NCI-H128 (cell line): ENCODE measurements around the gene RTRAF.

Experiments used
- DNase-seq: peaks from one replicate; lab custom pipeline; 2025; ENCODE audit not compliant: unreplicated experiment; lab: John Stamatoyannopoulos, UW

RTRAF gene

DNA sequence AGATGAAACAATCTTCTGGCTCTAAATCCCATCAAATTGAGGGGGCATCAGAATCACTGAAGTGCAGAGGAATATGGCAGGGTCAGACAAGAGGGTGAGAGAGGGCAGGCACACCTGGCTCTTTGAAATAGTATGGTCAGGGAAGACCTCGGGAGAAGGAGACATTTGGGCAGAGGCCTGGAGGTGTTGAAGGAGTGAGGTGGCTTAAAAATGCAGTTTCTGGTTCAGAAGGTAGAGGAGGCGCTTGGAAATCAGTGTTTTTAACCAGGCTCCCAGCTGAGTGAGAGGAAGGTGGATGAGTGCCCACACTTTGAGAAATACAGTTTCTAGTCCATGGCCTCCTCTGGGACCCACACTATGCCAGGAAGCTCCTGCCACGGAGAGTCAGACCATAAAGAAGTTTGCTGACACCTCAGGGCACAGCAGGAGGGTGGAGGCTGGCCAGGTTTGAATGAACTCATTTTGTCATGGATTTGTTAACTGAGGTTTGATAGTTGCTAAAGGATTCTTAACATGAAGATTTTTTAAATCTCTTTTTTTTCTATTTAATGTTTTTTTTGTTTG, 59.4 kb downstream of the RTRAF start:
- no peak for DNase-seq

DNA sequence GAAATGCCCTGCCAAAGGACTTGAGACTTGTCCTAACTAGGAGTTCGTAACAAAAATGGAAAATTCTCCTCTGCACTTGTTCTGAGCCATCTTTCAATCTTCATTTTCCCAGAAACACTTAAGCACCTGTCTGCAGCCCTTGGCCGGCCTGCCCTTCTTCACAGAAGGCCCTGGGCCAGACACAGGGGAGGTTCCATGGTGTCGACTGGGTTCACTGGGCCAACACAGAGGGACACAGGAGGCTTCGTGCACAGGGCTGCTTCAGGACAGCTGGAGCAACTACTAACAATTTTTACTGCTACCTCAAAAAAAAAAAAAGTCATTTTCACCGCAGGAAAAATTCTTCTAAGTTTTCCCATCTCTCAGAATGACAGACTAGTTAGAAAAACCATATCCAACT, 59.9 kb downstream of the RTRAF start:
- no peak for DNase-seq

DNA sequence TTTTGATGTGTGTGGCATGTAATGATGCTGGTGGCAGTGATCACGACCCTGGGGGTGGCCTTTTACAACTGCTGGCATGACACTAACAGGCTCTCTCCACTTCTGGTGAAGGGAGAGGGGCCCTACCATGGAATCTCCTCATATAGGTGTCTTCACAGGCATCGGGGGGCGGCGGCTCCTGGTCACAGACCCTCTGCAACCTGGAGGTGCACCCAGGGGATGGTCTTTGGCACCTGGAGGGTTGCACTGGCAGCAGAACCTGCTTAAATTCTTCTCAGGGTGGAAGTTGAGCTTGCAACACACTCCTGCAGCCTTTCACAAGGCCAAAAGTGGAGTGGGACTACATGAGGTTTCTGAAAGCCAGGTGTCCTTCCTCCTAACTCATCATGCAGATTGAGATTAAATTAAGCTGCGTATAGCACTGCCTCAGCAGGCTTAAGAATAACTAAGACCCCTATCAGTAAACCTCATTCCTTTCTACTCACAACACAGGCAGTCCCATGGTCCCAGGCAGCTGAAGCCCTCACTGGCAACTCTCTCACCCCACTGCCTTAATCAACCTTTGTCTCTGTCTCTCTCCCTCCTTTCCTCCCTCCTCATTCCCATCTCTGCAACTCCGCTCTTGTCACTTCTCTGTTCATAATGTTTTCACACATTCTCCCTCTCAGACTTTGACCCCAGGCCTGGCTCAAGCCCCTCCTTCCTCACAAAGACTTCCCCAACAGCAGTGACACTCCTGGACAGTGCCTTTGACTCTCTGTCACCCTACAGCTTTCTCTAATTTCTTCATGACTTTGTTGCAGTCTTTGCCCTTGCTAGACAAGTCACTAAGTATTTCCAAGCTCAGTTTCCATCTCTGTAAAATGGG, 60.6 kb downstream of the RTRAF start:
- DNase-seq: no peak

DNA sequence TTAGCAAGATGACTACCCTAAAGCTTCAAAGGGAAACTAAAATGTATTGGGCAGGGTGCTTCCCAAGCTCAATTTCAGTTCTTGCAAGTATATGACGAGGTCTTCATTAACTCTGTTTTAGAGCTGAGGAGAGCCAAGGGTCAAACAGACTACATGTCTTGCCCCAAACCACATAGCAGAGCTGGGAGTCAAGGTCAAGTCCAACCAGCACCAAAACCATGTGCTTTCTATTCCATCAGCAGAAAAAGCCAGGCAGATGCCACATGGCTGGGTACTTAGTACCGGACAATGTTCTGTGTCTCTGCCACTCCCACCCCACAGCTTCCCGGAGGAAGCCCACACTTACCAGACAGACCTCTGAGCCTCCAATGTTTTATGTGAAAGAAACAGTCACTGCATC, 61.9 kb downstream of the RTRAF start:
- no peak for DNase-seq

DNA sequence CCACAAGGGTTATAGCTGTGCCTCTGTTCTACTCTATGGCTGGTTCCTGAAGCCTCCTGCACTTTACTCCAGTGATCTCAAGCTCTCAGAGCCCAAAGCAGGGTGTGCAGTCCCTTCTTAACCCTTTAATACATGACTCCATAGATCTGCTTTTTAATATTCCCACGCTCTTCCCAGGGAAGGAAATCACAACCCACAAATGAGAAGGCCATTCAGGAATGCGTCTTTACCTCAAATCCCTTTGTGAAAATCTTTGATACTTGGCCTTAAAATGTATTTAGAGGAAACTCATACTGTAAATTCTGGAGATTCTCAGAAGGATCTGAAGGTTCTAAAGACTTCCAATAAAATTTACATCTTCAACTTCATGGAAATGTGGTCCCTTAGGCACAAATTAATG, 62.5 kb downstream of the RTRAF start:
- no peak for DNase-seq

DNA sequence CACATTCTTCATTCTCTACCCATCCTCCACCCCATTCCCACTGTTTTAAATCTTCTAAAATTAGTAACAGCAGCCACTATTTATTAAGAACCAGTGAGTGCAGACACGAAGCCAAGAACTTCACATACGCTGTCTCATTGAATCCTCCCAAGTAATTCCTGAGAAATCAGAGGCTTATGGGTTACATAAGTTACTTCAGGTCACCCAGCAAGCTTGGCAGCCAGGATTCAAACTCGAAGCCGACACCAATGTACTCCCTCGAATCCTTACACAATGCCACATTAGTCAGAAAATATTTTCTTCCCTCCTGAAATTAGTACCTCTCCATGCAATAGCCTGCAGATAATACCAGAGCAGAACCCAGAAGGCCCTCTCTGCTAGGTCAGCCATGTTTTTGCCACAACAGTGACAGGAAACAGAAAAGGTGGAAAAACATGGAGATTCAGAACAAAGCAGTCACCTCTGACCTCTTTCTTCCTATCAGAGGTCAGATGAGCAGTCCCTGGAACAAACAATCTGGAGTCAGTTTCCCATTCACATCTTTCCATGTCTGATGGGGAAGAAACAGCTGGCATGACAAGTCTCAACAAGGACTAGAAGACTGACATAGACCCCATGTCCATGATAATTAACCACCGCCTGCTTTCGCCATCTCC, 63.1 kb downstream of the RTRAF start:
- DNase-seq: no peak

DNA sequence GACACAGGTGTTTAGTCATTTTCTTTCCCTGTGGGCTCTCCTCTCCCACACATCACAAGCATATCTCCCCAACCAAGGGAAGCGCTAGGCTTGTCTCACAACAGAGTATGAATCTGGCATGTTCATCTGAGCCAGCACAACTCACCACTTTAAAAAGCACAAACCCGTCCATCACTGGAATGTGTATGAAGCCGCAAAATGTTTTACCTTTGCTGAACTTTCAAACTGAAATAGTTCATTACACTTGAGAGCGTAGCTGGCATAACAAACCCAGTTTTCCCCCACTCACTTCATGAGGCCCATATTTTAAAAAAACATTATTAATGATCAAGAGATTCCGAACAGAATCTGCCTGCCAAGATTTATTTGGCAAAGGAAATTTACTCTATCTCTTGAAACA, 63.7 kb downstream of the RTRAF start:
- no peak for DNase-seq

DNA sequence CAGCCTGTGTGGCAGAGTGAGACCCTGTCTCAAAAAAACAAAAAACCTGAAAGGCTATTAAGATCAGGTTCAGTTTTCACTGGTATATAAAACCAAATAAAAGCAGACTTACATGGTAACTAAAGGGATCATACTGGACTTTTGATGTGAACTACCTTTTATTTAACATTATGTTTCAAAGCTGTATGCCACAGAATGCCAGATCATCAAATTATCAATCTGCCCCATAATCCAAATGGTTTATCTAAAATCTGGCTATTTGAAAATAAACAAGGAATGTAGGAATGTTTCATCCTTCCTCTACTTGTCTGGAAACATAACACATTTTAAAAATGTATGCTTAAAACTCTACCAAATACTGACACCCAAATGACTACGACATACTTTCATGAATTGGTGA, 65.3 kb downstream of the RTRAF start:
- DNase-seq: no peak

DNA sequence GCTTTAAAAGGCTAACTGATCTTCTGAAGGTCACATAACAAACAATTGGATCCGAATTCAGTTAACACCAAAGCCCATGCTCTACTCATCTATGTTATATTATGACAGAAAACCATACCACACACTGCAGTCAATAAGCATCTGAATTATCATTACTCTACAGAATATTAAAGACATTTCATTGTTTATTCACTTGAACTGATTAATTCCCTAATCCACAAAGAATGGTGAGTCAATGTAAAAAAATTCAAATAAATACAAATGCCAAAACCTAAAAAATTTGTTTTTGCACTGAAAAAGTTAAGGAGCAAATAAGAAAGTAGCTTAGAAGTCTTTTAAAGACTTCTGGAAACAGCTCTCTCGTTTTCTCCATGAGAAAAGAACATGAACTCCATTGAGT, 65.8 kb downstream of the RTRAF start:
- no peak for DNase-seq

DNA sequence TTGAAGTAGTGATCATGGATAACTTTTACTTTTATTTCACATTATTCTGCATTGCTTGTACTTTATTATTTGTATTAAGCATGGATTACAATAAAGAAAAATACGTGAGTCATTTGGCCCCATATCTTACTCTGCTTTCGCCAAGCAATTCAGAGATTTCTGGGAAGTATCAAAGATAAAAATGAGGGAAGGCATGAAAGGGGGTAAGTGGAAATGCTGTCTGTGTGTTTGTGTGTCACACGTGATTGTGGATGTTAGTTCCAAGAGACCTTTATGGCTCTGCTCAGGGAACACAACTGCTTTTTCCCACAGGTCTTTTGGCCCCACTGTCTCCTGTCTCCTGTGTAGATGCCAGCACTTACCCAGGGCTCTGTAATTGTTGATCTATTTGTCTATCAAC, 69.0 kb downstream of the RTRAF start:
- no peak for DNase-seq

DNA sequence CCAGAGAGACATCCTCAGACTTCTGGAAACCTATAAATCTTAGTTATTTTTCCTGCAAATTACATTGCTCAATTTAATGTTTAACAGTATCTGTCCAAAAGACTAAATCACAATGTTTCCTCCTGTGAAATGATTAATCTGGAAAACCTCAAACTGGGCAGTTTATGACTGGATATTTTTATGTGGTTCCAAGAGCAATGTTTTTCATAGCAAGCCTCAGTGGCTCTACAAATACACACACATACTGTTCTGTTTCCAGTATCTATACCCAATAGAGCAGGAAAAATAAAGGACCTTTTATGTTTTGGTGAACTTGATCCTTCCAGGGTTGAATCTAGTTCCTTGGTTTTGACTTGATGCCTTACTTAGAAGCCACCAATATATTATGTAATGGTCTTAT, 70.3 kb downstream of the RTRAF start:
- DNase-seq: no peak

DNA sequence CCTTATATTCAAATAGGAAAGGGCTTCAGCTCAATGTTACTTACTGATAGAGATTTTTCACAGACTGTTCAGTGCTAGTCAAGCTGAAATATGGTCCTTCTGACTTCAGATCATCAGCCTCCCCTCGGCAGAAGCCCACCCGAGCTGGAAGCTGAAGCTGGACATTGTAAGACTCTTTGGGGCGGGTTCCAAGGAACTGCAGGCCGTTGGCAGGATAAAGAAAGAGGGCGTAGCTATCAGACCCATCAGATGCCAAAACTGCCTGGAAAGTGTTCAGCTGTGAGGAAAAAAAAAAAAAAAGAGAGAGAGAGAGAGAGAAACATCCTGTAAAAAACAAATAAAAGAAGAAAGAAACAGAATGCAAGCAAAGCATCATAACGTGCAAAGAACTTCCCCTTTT, 70.7 kb downstream of the RTRAF start:
- no peak for DNase-seq
